HS-5 (cell line): ENCODE results near the gene TALDO1.

ENCODE experiments used
- DNase-seq: peaks from one replicate; pipeline ENCODE4 v3.0.0-alpha.2; 2012; ENCODE audit warnings: low read depth

Gene TALDO1

DNA sequence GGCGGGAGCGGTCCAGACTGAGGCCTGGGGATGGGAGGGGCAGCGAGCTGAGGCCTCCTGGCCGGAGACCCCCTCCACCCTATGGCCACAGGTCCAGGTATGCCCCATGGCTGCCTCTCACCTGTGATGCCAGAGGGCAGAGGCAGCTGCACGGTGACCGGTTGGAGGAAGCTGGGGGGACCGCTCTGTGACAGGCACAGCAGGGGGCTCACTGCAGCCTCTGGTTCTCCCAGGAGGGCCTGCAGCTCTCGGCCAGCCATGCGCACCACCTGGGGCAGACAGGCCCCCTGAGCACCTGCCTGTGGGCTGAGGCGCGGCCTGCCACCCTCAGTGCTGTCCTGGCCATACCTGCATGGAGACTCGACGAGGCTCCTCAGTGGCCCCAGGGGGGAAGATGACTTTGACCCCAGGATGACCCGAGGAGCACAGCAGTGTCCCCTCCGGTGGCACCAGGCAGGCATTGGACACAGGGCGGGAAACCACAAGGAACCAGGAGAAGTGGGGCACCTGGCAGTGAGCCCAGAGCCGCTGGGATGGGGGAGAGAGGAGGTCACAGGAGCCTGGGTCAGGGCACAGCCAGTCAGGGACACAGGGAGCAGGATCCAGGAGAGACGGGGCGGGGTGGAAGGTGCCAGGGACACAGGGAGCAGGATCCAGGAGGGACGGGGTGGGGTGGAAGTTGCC, 54.0 kb downstream of the TALDO1 start:
- DNase-seq = no peak

GRCh38 chr11:802018-802617, 54.9 kb downstream of the TALDO1 start:
- no peak for DNase-seq

DNA sequence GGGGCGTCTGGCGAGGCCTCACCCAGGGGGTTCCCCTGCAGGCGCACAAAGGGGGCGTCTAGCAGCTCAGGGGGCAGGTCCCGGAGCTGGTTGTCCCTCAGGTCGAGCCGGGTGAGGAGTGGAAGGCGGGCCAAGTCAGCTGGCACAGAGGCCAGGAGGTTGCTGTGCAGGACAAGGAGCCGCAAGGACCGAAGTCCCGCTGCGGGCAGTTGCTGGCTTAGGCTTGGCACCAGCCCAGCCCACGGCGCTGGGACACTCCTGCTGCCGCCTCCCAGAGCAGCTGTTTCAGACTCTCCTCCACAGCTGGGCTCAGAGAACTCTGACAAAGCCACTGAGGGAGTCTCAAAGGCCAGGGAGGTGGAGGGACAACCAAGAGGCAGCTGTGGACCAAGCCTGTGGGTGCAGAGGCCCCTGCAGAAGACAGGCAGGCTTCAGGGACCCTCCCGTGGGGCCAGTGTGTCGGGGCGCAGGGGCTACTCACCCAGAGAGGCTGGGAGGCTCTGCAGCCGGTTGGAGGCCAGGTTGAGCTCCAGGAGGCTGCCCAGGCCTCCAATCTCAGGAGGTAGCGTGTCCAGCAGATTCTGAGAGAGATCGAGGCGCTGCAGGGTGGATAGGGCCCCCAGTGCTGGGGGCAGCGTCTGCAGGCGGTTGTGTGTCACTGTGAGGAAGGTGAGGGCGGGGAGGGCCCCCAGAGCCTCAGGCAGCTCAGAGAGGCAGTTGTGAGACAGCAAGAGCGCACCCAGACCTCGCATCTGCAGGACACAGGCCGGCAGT, 55.6 kb downstream of the TALDO1 start:
- no peak for DNase-seq

GRCh38 chr11:803467-803742, 56.1 kb downstream of the TALDO1 start:
- no peak for DNase-seq

- DNase-seq = no peak
Measured at GRCh38 chr11:803770-804598, 56.7 kb downstream of the TALDO1 start.

DNA sequence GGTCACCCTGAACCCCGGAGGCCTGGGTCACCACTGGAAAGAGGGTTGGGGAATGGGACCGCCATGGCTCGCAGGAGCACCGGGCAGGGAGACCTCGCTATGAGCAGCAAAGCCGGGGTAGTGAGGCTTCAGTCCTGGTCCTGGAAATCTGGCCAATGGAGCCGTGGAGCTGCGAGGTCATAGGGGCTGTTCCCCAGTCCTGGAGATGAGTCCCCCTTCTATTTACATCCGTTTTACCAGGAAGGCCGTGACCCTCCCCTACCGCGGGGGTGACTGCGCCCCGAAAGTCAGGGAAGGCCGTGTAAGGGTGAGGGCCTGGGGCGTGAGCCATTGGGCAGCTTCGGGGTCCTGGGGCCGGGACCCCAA, 57.3 kb downstream of the TALDO1 start:
- DNase-seq = no peak

DNA sequence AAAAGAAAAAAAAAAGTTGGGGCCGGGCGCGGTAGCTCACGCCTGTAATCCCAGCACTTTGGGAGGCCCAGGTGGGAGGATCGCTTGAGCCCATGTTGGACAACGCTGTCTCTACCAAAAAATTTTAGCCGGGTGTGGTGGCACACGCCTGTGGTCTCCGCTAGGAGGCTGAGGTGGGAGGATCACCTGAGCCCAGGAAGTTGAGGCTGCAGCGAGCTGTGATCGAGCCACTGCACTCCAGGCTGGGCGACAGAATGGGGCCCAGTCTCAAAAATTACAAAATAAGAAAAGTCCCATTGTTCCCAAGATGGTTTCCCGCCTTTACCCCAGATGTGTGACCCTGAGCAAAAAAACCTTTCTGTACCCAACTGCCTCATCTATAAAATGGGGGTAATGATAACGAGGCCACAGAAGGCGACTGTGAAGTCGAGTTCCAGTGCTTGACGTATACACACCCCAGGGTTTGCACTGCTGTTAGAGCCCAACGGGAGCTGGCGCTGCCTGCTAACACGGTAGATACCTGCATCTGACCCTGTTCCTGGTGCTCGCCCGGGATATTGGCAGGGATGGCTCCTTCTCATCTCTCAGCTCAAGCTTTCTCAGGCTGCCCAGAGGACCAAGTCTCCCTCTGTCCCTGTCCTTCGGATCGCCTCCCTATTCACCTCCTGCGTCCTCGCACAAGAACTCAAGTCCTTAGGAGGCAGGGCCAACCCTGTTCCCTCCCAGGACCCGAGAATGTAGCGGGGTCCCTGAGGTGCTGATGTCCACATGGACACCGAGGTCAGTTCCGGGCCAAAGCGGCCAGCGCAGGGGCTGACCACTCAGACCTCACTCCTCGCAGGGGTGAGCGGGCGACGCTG, 61.4 kb downstream of the TALDO1 start:
- DNase-seq = no peak

- DNase-seq = peak; percentile 89
Measured at GRCh38 chr11:809287-810039, 62.2 kb downstream of the TALDO1 start, which contains the start of gene RPLP2. RPLP2 (plus strand) TSS chr11:809967; CDS start chr11:810235, 268 bp downstream.

- no peak for DNase-seq
Measured at GRCh38 chr11:810040-810567, 62.8 kb downstream of the TALDO1 start.

DNA sequence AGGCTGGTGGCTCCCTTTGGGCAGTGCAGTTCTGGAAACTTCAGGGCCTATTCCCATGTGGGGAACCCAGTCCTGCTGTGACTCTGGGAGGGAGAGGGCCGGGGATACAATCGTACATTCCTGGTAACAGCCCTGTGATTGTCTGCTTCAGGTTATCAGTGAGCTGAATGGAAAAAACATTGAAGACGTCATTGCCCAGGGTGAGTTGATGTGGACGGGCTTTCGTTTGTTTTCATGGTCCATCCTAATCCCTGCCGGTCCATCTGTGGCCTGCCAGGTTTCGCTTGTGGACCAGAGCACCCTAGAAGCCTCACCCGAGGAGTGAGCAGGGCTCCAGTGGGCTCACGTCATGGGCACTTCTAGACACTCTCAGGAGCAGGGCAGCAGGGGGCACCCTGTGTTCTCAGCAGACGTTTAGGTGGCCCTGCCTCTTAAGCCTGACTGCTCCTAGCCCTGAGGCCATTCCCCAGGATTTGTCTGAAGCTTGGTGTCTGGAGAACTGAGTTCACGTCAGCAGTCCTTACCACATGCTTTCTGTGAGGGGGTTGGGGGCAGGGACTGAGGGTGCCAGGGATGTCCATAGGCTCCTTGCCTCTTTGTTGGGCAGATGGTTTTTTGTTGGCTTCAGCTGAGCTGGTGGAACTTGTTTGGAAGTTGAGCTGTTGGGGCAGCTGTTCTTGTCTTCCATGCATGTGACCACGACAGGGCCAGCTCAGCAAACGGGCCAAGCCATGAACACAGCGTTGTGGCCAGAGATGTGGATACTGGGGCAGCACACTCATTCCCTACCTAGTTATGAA, 64.4 kb downstream of the TALDO1 start:
- no peak for DNase-seq

- no peak for DNase-seq
Measured at GRCh38 chr11:812390-812789, 65.1 kb downstream of the TALDO1 start.

DNA sequence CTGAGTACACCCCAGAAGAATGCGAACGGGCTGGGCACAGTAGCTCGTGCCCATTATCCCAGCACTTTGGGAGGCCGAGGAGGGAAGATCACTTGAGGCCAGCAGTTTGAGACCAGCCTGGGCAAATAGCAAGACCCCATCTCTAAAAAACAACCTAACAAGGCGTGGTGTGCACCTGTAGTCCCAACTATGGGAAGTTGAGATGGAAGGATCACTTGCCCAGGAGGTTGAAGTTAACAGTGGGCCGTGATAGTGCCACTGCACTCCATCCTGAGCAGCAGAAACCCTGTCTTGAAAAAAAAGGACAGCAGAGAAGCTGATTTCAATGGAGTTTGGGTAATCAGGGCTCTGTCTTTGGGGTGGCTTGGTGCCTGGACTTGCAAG, 65.8 kb downstream of the TALDO1 start:
- no peak for DNase-seq

GRCh38 chr11:813456-814096, 66.3 kb downstream of the TALDO1 start:
- DNase-seq = no peak
